NCI-H2171 (cell line): ENCODE results near the gene CACNG1.
"Not testable (repeated sequence)": the region's sequence is repeated elsewhere in the genome, so short reads cannot be mapped to it uniquely, and the experiment has no call there.

Experiments
- DNase-seq: peaks from one replicate; lab custom pipeline; 2025; lab: John Stamatoyannopoulos, UW

Gene CACNG1

GRCh38 chr17:67079491-67079890 lies 35.1 kb downstream of the CACNG1 start:
- no peak for DNase-seq

DNA sequence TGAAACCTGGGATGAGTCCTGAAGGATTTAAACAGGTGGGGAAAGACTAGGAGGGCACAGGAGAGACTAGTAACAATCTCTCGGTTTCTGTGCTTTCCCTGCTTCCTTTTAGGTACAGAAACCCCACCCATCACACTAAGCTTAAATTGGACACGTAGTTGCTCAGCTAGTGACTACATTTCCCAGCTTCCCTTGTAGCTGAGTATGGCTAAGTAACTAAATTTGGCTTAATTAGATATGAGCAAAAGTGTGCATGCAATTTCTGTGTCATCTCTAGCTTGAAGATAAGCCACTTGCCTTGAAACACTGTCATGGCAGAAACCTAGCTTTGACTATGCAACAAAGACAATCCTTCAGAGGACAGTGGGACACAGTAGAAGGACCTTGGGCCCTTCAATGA lies 36.5 kb downstream of the CACNG1 start:
- DNase-seq, result no peak

DNA sequence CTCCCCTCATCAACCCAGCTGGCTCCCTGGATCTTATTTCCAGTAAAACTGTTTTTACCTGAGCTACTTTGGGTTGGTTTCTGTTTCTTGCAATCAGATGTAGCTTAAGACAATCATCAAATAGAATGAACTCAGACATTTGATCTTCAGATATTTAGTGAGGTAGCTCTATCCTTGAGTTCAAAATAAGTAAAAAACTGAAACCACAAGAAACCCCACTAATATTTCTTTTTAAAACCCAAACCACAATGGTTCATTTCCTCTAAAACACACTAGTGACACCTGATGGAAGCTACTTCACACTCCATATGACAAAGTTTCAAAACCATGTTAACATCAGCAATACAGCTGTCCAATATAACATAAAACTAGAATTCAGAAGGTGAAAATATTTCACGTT lies 37.8 kb downstream of the CACNG1 start:
- no peak for DNase-seq

- DNase-seq, result no peak
Measured at GRCh38 chr17:67085406-67085805, 41.1 kb downstream of the CACNG1 start.

DNA sequence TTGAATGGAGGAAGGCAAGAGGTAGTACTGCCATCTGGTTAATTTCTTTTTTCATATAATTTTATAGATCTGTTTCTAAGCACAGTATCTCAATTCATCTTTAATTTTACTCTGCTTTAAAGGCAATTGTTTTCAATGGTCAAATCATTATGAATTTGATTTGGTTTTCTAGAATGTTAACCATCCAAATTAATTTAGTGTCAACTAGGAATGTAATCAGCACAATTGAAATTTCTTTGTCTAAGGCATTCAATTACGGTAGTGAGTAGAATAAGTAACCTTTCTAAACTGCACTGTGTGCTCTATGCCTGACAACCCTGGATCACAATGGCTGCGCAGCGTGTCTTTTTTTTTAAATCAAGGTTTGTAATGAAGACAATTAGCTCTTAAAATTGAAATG lies 44.3 kb downstream of the CACNG1 start:
- no peak for DNase-seq

- no peak for DNase-seq
Measured at GRCh38 chr17:67090341-67090740, 46.0 kb downstream of the CACNG1 start.

GRCh38 chr17:67092291-67092690 lies 47.9 kb downstream of the CACNG1 start:
- DNase-seq, result no peak

- not testable (repeated sequence) for DNase-seq
Measured at GRCh38 chr17:67092710-67093109, 48.4 kb downstream of the CACNG1 start.

DNA sequence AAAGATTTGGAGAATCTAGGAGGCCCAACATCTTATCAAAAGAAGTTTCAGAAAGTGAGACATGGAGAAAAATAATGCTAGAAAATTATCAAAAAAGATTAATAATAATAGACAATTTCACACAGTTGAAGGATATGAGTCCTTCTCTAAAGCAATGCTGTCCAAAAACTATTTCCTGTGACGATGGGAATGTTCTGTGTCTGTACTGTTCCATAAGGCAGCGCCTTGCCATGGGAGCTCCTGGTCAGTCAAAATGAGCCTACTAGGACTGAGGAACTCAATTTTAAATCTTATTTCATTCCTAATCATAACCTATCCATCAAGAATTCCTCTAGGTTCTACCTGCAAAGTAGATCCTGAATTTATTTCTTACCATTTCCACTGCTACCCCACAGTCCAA lies 49.0 kb downstream of the CACNG1 start:
- DNase-seq, result no peak

DNA sequence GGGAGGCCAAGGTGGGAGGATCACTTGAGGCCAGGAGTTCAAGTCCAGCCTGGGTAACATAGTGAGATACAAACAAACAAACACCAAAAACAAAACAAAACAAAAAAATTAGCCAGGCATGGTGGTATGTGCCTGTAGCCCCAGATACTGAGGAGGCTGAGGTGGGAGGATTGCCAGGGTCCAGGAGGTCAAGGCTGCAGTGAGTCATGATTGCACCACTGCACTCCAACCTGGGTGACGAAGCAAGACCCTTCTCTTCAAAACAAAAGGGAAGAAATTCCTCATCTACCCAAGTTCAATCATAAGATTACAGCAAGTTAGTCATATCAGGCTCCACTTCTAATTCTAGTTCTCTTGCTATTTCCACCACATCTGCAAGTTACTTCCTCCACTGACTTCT lies 50.9 kb downstream of the CACNG1 start:
- DNase-seq, result not testable (repeated sequence)

DNA sequence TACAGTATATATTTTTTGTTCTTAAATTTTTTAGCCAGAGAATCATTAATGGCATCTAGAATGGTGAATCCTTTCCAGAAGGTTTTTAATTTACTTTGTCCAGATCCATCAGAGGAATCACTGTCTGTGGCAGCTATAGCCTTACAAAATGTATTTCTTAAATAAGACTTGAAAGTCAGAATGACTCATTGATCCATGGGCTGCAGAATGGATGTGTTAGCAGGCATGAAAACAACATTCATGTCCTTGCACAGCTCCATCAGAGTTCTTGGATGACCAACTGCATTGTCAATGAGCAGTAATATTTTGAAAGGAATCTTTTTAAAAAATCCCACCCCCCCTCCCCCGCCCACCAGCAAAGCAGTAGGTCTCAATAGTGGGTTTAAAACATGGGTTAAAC lies 51.4 kb downstream of the CACNG1 start:
- DNase-seq, result no peak

DNA sequence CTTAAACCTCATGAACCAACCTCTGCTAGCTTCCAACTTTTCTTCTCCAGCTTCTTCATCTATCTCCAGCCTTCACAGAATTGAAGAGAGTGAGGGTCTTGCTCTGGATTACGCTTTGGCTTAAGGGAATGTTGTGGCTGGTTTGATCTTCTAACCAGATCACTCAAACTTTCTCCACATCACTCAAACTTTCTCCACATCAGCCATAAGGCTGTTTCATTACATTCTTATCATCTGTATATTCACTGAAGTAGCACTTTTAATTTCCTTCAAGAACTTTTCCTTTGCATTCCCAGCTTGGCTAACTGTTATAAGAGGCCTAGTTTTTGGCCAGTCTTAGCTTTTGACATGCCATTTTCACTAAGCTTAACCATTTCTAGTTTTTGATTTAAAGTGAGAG lies 52.3 kb downstream of the CACNG1 start:
- DNase-seq, result no peak

DNA sequence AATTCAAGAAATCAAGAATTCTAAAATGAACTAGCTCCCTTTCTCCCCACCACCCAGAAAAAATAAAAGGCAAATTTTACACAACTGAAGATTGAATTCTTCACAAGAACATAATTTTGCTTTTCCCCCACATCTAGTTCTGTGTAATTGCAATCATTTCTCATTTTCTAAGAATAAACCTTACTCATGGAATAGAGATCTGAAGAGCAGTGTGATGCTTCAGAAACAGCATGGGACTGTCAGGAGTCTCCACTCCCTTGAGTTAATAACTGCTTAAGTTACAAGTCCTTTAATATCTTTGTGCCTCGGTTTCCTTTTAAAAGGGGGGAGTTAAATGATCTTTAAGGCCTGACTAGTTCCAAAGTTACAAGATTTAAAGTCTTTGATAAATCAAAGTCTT lies 53.7 kb downstream of the CACNG1 start:
- no peak for DNase-seq

- not testable (repeated sequence) for DNase-seq
Measured at GRCh38 chr17:67104641-67105040, 60.3 kb downstream of the CACNG1 start.

GRCh38 chr17:67105213-67105612 lies 60.9 kb downstream of the CACNG1 start:
- no peak for DNase-seq
